ENCODE results near the gene RINL. TPM values are rescaled to one million over a fixed set of nuclear protein-coding genes. Genes with fewer than 3 reads are reported as not detected.

The RINL gene
- total RNA-seq, 4 donors from 2014 or later: 5.3 to 10.4 (median 7.1) TPM

- DNase-seq (ENCODE audit: low spot score) (no peak), ATAC-seq (ENCODE audit: low FRiP score) (no peak)
- no peak for TF ChIP-seq CTCF (IDR thresholded peaks at IDR 0.05)
These were observed 32.0 kb downstream of the RINL start for GRCh38 chr19:38846097-38846496.

- DNase-seq (ENCODE audit: low spot score) (no peak), ATAC-seq (ENCODE audit: low FRiP score) (no peak)
- TF ChIP-seq CTCF (IDR thresholded peaks at IDR 0.05): no peak
These were observed 32.6 kb downstream of the RINL start for GRCh38 chr19:38845374-38846024.

- ATAC-seq (ENCODE audit: low FRiP score): no peak
- TF ChIP-seq CTCF (IDR thresholded peaks at IDR 0.05): no peak
- DNase-seq (ENCODE audit: low spot score): no peak
These were observed 33.9 kb downstream of the RINL start for GRCh38 chr19:38844093-38844686.

- DNase-seq (ENCODE audit: low spot score) (no peak), ATAC-seq (ENCODE audit: low FRiP score) (no peak)
- TF ChIP-seq CTCF (IDR thresholded peaks at IDR 0.05): no peak
These were observed 34.8 kb downstream of the RINL start for GRCh38 chr19:38843175-38843758.

GRCh38 chr19:38842439-38843174 is 35.5 kb downstream of the RINL start:
- no peak for TF ChIP-seq CTCF (IDR thresholded peaks at IDR 0.05)
- ATAC-seq (ENCODE audit: low FRiP score) (no peak), DNase-seq (ENCODE audit: low spot score) (no peak)

GRCh38 chr19:38841787-38842438 is 36.2 kb downstream of the RINL start:
- DNase-seq (ENCODE audit: low spot score): no peak
- TF ChIP-seq CTCF (IDR thresholded peaks at IDR 0.05): no peak
- no peak for ATAC-seq (ENCODE audit: low FRiP score)
